Stomach (tissue), 9 donors: ENCODE measurements around the gene DPP7. TPM values are rescaled to one million over a fixed set of nuclear protein-coding genes. Genes with fewer than 3 reads are reported as not detected.

ENCODE experiments used
- DNase-seq, 2 donors: peaks; one replicate each; pipeline versions ENCODE4 v3.0.0 to v3.0.0-alpha.2; 2013 to 2019
- H3K27ac ChIP-seq, 5 donors: fragments of 200-600 bp in 4 of 5; sonication (generic) in 4 of 5; one replicate each; pipeline ENCODE4 v1.5.1; 2013 to 2019; ENCODE audit warnings: mild to moderate bottlenecking in 1 of 5, moderate library complexity in 1 of 5
- H3K27me3 ChIP-seq, 3 donors: fragments of 200-600 bp; sonication (generic); one replicate each; pipeline ENCODE4 v1.5.1; 2017 to 2019; ENCODE audit warnings: mixed run types in 1 of 3
- H3K36me3 ChIP-seq, 4 donors: fragments of 200-600 bp; sonication (generic); 1 replicate in 3 of 4; 2 replicates in 1 of 4; pipeline ENCODE4 v1.5.1; 2016 to 2019
- H3K4me1 ChIP-seq, 4 donors: fragments of 200-600 bp; sonication (generic); one replicate each; pipeline ENCODE4 v1.5.1; 2016 to 2019
- H3K4me3 ChIP-seq, 4 donors: fragments of 200-600 bp; sonication (generic) in 3 of 4; one replicate each; pipeline ENCODE4 v1.5.1; 2016 to 2019; ENCODE audit warnings: mild to moderate bottlenecking in 1 of 4
- H3K9me3 ChIP-seq, 4 donors: fragments of 200-600 bp; sonication (generic); one replicate each; pipeline ENCODE4 v1.5.1; 2016 to 2019
- CTCF ChIP-seq, 7 experiments: fragments of 450-650 bp in 4 of 7; fragments of 200-600 bp in 3 of 7; sonication (generic) in 3 of 7; IDR thresholded peaks; one replicate each; pipeline ENCODE4 v1.5.1; 2016 to 2019; ENCODE audit warnings: antibody characterized with exemption in 7 of 7, control low read depth in 2 of 7, mild to moderate bottlenecking in 1 of 7
- EP300 ChIP-seq: sonication (generic); formaldehyde crosslinking; IDR thresholded peaks from one replicate; pipeline ENCODE4 v1.6.1; 2017; ENCODE audit warnings: antibody characterized with exemption
- POLR2A ChIP-seq, 4 donors: fragments of 450-650 bp; IDR thresholded peaks; one replicate each; pipeline ENCODE4 v1.6.1; 2016; ENCODE audit warnings: antibody characterized with exemption in 4 of 4, control low read depth in 2 of 4, mild to moderate bottlenecking in 1 of 4, moderate library complexity in 1 of 4
- POLR2AphosphoS5 ChIP-seq, 3 donors: sonication (generic); formaldehyde crosslinking; IDR thresholded peaks; one replicate each; pipeline ENCODE4 v1.6.1; 2016; ENCODE audit warnings: antibody characterized with exemption in 3 of 3
- WGBS, 5 donors: extraction: QIAGEN DNeasy Blood & Tissue Kit in 3 of 5; methylation state at CpG; one replicate each; pipeline versions ENCODE4 v1.1.5 to v1.1.7; 2013 to 2018; 5-methylcytosine and 5-hydroxymethylcytosine counted together
- intact Hi-C: fragments of 100-400 bp; cut with DNase I; formaldehyde crosslinking; loops from one replicate; pipeline ENCODE4 v1.15.1; 2023; ENCODE audit warnings: low total_unique reads
- polyA plus RNA-seq, 3 donors: library from polyadenylated mRNA; stranded (reverse); fragments of 200-250 nt; gene quantifications; one replicate each; pipeline ENCODE4 v1.2.3, GENCODE V29; 2013
- total RNA-seq, 5 donors: library from RNA; depleted of rRNA; stranded (reverse); fragments of >200 nt; gene quantifications; one replicate each; pipeline versions ENCODE4 v1.1.0 to v1.2.3, GENCODE V29; 2014 to 2016
- donor health status: healthy with polysubstance abuse.
- donor health status: Bipolar disorder and iron deficiency.
- donor health status: healthy.

The DPP7 gene
- total and polyA plus RNA-seq, 8 donors = 25.9 to 346 (median 199) TPM

GRCh38 chr9:137147091-137147792, 32.7 kb upstream of the DPP7 start:
- Histone ChIP-seq H3K9me3 (peaks cover 0 to 3% (median 0%) of the 10 kb centered on the region in 4 donors), H3K27me3 (peaks cover 5 to 72% (median 41%) of the 10 kb centered on the region in 3 donors), H3K4me3 (no peak overlapping the region), H3K4me1 (no peaks in the 10 kb centered on the region), H3K27ac (no peak overlapping the region), H3K36me3 (no peaks in the 10 kb centered on the region)
- 76 to 88% (median 80%) methylated on average over 26 of the region's 26 CpGs for WGBS, 5 donors
- no peak for DNase-seq
- intact Hi-C loops = no loop called here
- no peak for TF ChIP-seq EP300
- no peak for TF ChIP-seq POLR2A (IDR thresholded peaks at IDR 0.05)

- H3K27ac ChIP-seq = no peak overlapping the region
- H3K4me1 ChIP-seq = no peaks in the 10 kb centered on the region
- H3K36me3 ChIP-seq = no peaks in the 10 kb centered on the region
- H3K9me3 ChIP-seq = peaks cover 0 to 3% (median 0%) of the 10 kb centered on the region in 4 donors
- intact Hi-C loops = no loop called here
- no peak for DNase-seq
- no peak for TF ChIP-seq POLR2A (IDR thresholded peaks at IDR 0.05)
- TF ChIP-seq EP300 = no peak
- TF ChIP-seq CTCF (IDR thresholded peaks at IDR 0.05) = no peak
- no peak for TF ChIP-seq POLR2AphosphoS5 (IDR thresholded peaks at IDR 0.05)
- 55 to 64% (median 58%) methylated on average over 7 to 9 of the region's 9 CpGs for WGBS, 5 donors
- H3K4me3 ChIP-seq = no peak overlapping the region
- peaks cover 6 to 79% (median 49%) of the 10 kb centered on the region in 3 donors for H3K27me3 ChIP-seq
Observed at GRCh38 chr9:137146527-137146918, 32.0 kb upstream of the DPP7 start.

GRCh38 chr9:137145731-137146526, 31.4 kb upstream of the DPP7 start:
- no peaks in the 10 kb centered on the region for H3K36me3 ChIP-seq
- DNase-seq = no peak
- WGBS, 5 donors = 48 to 57% (median 50%) methylated on average over 39 to 48 of the region's 49 CpGs
- H3K27ac ChIP-seq = no peak overlapping the region
- no peak overlapping the region for H3K4me3 ChIP-seq
- H3K9me3 ChIP-seq = no peaks in the 10 kb centered on the region
- no peak for TF ChIP-seq POLR2AphosphoS5 (IDR thresholded peaks at IDR 0.05)
- no peak for TF ChIP-seq POLR2A (IDR thresholded peaks at IDR 0.05)
- no peak for TF ChIP-seq CTCF (IDR thresholded peaks at IDR 0.05)
- TF ChIP-seq EP300 = no peak
- no peaks in the 10 kb centered on the region for H3K4me1 ChIP-seq
- H3K27me3 ChIP-seq = peaks cover 12 to 85% (median 55%) of the 10 kb centered on the region in 3 donors
- intact Hi-C loops = no loop called here

- TF ChIP-seq POLR2A (IDR thresholded peaks at IDR 0.05) = no peak
- no peak for TF ChIP-seq EP300
- TF ChIP-seq CTCF (IDR thresholded peaks at IDR 0.05) = no peak
- TF ChIP-seq POLR2AphosphoS5 (IDR thresholded peaks at IDR 0.05) = no peak
- H3K27me3 ChIP-seq = peaks cover 33 to 94% (median 75%) of the 10 kb centered on the region in 3 donors
- H3K27ac ChIP-seq = no peak overlapping the region
- no peaks in the 10 kb centered on the region for H3K36me3 ChIP-seq
- H3K9me3 ChIP-seq = no peaks in the 10 kb centered on the region
- no peak overlapping the region for H3K4me3 ChIP-seq
- intact Hi-C loops = no loop called here
- WGBS, 5 donors = 49 to 76% (median 54%) methylated on average over 4 of the region's 4 CpGs
- DNase-seq = no peak
- H3K4me1 ChIP-seq = peaks cover 6 to 11% (median 10%) of the 10 kb centered on the region in 4 donors
Observed at GRCh38 chr9:137143459-137143858, 28.9 kb upstream of the DPP7 start.
